Measurements from ENCODE around the gene ARL5A. TPM values are rescaled to one million over a fixed set of nuclear protein-coding genes. Genes with fewer than 3 reads are reported as not detected.

ARL5A gene
- total and polyA plus RNA-seq, 2 of the 4 experiments (the other 2 are of a cell fraction), result 22.3 to 45.5 TPM

DNA sequence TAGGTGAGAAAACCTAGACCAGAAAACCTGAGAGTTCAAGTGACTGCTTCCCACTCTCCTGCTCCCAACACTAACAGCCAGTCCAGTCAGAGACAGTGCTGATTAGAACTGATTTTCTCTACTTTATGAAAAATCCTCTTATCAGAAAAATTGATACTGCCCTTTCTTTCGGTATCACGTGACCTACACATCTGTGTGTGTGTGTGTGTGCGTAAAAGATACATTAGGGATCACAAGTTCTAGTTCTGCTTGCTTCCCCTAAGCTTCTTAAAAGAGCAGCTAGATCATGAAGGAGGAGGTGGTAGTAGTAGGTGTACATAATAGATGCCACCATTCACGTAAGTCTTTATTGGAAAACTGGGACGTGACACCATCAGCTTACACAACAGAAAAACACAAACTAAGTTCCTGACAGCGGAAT lies 1.5 kb downstream of the ARL5A start:
- in situ Hi-C loops (cut with MboI; ENCODE audit: low sequenced_read_pairs) (no loop called here), intact Hi-C loops (cut with micrococcal nuclease) (loop anchor here (5.0 kb wide), 1 partner anchor 54 kb away; no protein-coding TSS in a partner anchor), dilution Hi-C loops (cut with HindIII; ENCODE audit: low sequenced_read_pairs, unreplicated experiment) (no loop called here)
- Histone ChIP-seq H3K4ac (ENCODE audit: low read depth, low read length) (no peak overlapping the region), H3K79me1 (ENCODE audit: low read depth in 1 of 2, low read length in 2 of 2) (peaks cover 6 to 32% of the 10 kb centered on the region in 2 experiments; a peak in 3 of 4 replicates), H2AK5ac (ENCODE audit: low read depth, low read length) (no peak overlapping the region), H2BK5ac (ENCODE audit: low read depth, low read length, poor library complexity, severe bottlenecking) (no peak overlapping the region), H3K56ac (ENCODE audit: extremely low read depth, insufficient read depth, low read length) (0 out of 2 replicates have a peak overlapping the region, but pooled peaks have one; percentile 24), H3K4me3 (ENCODE audit: insufficient read depth, low read depth, low read length) (peak overlapping the region; percentile 80), H3K14ac (replicated peaks; ENCODE audit: low read depth, low read length) (peak overlapping the region; percentile 48; the same call in 1 of the 2 replicates), H4K20me1 (ENCODE audit: insufficient read depth, low read length) (peaks cover 17% of the 10 kb centered on the region), H4K91ac (ENCODE audit: insufficient read depth, low read depth, low read length) (no peak overlapping the region), H3K9me3 (ENCODE audit: control insufficient read depth, insufficient read depth, low read length) (no peaks in the 10 kb centered on the region), H4K8ac (ENCODE audit: low read depth in 2 of 2, low read length in 2 of 2) (0 out of 4 replicates have a peak overlapping the region, but pooled peaks of 1 of the 2 experiments have one; percentile 28), H3K9me1 (ENCODE audit: insufficient read depth, low read length) (peaks cover 6% of the 10 kb centered on the region; the same call in 1 of the 2 replicates), H4K5ac (ENCODE audit: low read depth, low read length) (no peak overlapping the region; the same call in 1 of the 2 replicates), H2BK120ac (ENCODE audit: low read depth, low read length) (no peak overlapping the region), H3K9ac (ENCODE audit: low read depth, low read length) (peak overlapping the region; percentile 3; the same call in 1 of the 2 replicates), H3K36me3 (ENCODE audit: control insufficient read depth, insufficient read depth, low read length) (no peaks in the 10 kb centered on the region), H3K23ac (ENCODE audit: low read depth, low read length) (peak overlapping the region; percentile 72; the same call in 1 of the 2 replicates), H2BK20ac (ENCODE audit: low read depth, low read length) (no peak overlapping the region), H2BK15ac (ENCODE audit: low read depth, low read length) (no peak overlapping the region), H2AFZ (replicated peaks; ENCODE audit: low read length, poor library complexity) (no peak overlapping the region), H3K27me3 (ENCODE audit: control insufficient read depth, insufficient read depth, low read length) (no peaks in the 10 kb centered on the region), H3K4me2 (ENCODE audit: low read depth, low read length) (peak overlapping the region; percentile 95), H2AK9ac (replicated peaks; ENCODE audit: low read depth, low read length, poor library complexity) (peak overlapping the region; percentile 71), H3K18ac (ENCODE audit: low read depth, low read length) (no peak overlapping the region), H3K27ac (ENCODE audit: insufficient read depth, low read length) (no peak overlapping the region), H3K4me1 (ENCODE audit: control insufficient read depth, insufficient read depth, low read length) (peaks cover 4% of the 10 kb centered on the region)
- ChIA-PET CTCF (no interaction called here), POLR2A (ENCODE audit: unreplicated experiment) (no interaction called here)
- BruUV-seq (replicated peaks), result TSS peak; percentile 23
- no CpG with 5 or more reads among the region's 6 CpGs for WGBS, 2 experiments (ENCODE audit: extremely low coverage in 2 of 2, insufficient read length in 1 of 2)
- ATAC-seq (ENCODE audit: low read depth), result no peak
- DNase-seq, result peak; percentile 29
- TF ChIP-seq, protein P1, sequence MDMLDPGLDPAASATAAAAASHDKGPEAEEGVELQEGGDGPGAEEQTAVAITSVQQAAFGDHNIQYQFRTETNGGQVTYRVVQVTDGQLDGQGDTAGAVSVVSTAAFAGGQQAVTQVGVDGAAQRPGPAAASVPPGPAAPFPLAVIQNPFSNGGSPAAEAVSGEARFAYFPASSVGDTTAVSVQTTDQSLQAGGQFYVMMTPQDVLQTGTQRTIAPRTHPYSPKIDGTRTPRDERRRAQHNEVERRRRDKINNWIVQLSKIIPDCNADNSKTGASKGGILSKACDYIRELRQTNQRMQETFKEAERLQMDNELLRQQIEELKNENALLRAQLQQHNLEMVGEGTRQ (IDR thresholded peaks at IDR 0.05; ENCODE audit: low read depth, low read length), result peak; percentile 76
- no peak for TF ChIP-seq MXI1 (IDR thresholded peaks at IDR 0.05; ENCODE audit: borderline replicate concordance, low read depth, low read length)
- TF ChIP-seq, protein P2, sequence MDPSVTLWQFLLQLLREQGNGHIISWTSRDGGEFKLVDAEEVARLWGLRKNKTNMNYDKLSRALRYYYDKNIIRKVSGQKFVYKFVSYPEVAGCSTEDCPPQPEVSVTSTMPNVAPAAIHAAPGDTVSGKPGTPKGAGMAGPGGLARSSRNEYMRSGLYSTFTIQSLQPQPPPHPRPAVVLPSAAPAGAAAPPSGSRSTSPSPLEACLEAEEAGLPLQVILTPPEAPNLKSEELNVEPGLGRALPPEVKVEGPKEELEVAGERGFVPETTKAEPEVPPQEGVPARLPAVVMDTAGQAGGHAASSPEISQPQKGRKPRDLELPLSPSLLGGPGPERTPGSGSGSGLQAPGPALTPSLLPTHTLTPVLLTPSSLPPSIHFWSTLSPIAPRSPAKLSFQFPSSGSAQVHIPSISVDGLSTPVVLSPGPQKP (IDR thresholded peaks at IDR 0.05; ENCODE audit: borderline replicate concordance, low read depth, low read length), result no peak
- TF ChIP-seq BHLHE40 (IDR thresholded peaks at IDR 0.05; ENCODE audit: low read depth, low read length), result peak; percentile 48

All from IMR-90 (cell line).